KMS-11 (cell line): ENCODE data around the gene MED27.

ENCODE experiments used
- H2AFZ ChIP-seq: fragments of 200-600 bp; sonication (generic); 2 replicates; pipeline ENCODE4 v1.6.1; 2016; ENCODE audit warnings: antibody characterized with exemption, mixed run types, low read depth
- H3K27ac ChIP-seq: fragments of 200-600 bp; sonication (generic); 2 replicates; pipeline ENCODE4 v1.6.1; 2016; ENCODE audit warnings: mild to moderate bottlenecking, mixed run types
- H3K27me3 ChIP-seq: fragments of 200-600 bp; sonication (generic); 2 replicates; pipeline ENCODE4 v1.6.1; 2017; ENCODE audit warnings: mild to moderate bottlenecking, low read depth, mixed run types, moderate library complexity; ENCODE audit not compliant: insufficient read depth
- H3K36me3 ChIP-seq: fragments of 200-600 bp; sonication (generic); 2 replicates; pipeline ENCODE4 v1.6.1; 2017; ENCODE audit warnings: mild to moderate bottlenecking, mixed run types; ENCODE audit not compliant: insufficient read depth
- H3K4me1 ChIP-seq: fragments of 200-600 bp; sonication (generic); 2 replicates; pipeline ENCODE4 v1.6.1; 2016; ENCODE audit warnings: mild to moderate bottlenecking, low read depth, mixed run types; ENCODE audit not compliant: poor library complexity, severe bottlenecking
- H3K4me2 ChIP-seq: fragments of 200-600 bp; sonication (generic); 2 replicates; pipeline ENCODE4 v1.7.0; 2016; ENCODE audit warnings: mild to moderate bottlenecking, mixed run types
- H3K4me3 ChIP-seq: fragments of 200-600 bp; sonication (generic); IDR thresholded peaks from 2 replicates; pipeline ENCODE4 v1.6.1; 2017; ENCODE audit warnings: low read depth, low read length, mixed read lengths; ENCODE audit not compliant: insufficient read depth
- H3K79me2 ChIP-seq: fragments of 200-600 bp; sonication (generic); 2 replicates; pipeline ENCODE4 v1.6.1; 2016; ENCODE audit warnings: low read depth, mixed run types; ENCODE audit not compliant: insufficient read depth
- H3K9ac ChIP-seq: fragments of 200-600 bp; sonication (generic); 2 replicates; pipeline ENCODE4 v1.6.1; 2016; ENCODE audit warnings: mild to moderate bottlenecking, mixed run types
- H4K20me1 ChIP-seq: fragments of 200-600 bp; sonication (generic); 2 replicates; pipeline ENCODE4 v1.6.1; 2016; ENCODE audit warnings: mild to moderate bottlenecking, mixed run types; ENCODE audit not compliant: insufficient read depth
- CTCF ChIP-seq: fragments of 200-600 bp; sonication (generic); conservative IDR thresholded peaks from 2 replicates; pipeline ENCODE4 v1.6.1; 2017; ENCODE audit warnings: low read depth, mild to moderate bottlenecking, antibody characterized with exemption, low read length, moderate library complexity, mixed read lengths

The MED27 gene

GRCh38 chr9:131838530-131839280, 241.0 kb downstream of the MED27 start:
- H3K4me3 ChIP-seq, result no peak overlapping the region
- no peaks in the 10 kb centered on the region for H3K79me2 ChIP-seq
- no peaks in the 10 kb centered on the region for H4K20me1 ChIP-seq
- H3K4me2 ChIP-seq, result no peak overlapping the region
- no peaks in the 10 kb centered on the region for H3K4me1 ChIP-seq
- no peak overlapping the region for H3K27ac ChIP-seq
- no peaks in the 10 kb centered on the region for H3K36me3 ChIP-seq
- no peak overlapping the region for H3K9ac ChIP-seq
- TF ChIP-seq CTCF, result no peak
- peaks cover 58% of the 10 kb centered on the region for H3K27me3 ChIP-seq
- H2AFZ ChIP-seq, result no peak overlapping the region

- Histone ChIP-seq H3K4me3 (no peak overlapping the region), H3K9ac (no peak overlapping the region), H4K20me1 (no peaks in the 10 kb centered on the region), H3K36me3 (no peaks in the 10 kb centered on the region), H3K4me1 (no peaks in the 10 kb centered on the region), H2AFZ (no peak overlapping the region), H3K79me2 (no peaks in the 10 kb centered on the region), H3K27ac (no peak overlapping the region), H3K27me3 (peaks cover 62% of the 10 kb centered on the region), H3K4me2 (no peak overlapping the region)
- TF ChIP-seq CTCF, result no peak
Measured at GRCh38 chr9:131837836-131838235, 241.8 kb downstream of the MED27 start.

- no peaks in the 10 kb centered on the region for H3K4me1 ChIP-seq
- no peak overlapping the region for H3K27ac ChIP-seq
- H3K9ac ChIP-seq, result no peak overlapping the region
- H3K79me2 ChIP-seq, result no peaks in the 10 kb centered on the region
- no peak overlapping the region for H2AFZ ChIP-seq
- TF ChIP-seq CTCF, result no peak
- no peak overlapping the region for H3K4me3 ChIP-seq
- H3K4me2 ChIP-seq, result no peak overlapping the region
- peaks cover 58% of the 10 kb centered on the region for H3K27me3 ChIP-seq
- H4K20me1 ChIP-seq, result no peaks in the 10 kb centered on the region
- no peaks in the 10 kb centered on the region for H3K36me3 ChIP-seq
Measured at GRCh38 chr9:131837316-131837715, 242.4 kb downstream of the MED27 start.

- Histone ChIP-seq H3K9ac (no peak overlapping the region), H3K79me2 (no peaks in the 10 kb centered on the region), H3K4me2 (no peak overlapping the region), H3K36me3 (no peaks in the 10 kb centered on the region), H3K4me1 (no peaks in the 10 kb centered on the region), H2AFZ (no peak overlapping the region), H3K27ac (no peak overlapping the region), H3K4me3 (no peak overlapping the region), H3K27me3 (peaks cover 60% of the 10 kb centered on the region), H4K20me1 (no peaks in the 10 kb centered on the region)
- no peak for TF ChIP-seq CTCF
Measured at GRCh38 chr9:131836607-131837315, 242.9 kb downstream of the MED27 start.
